ENCODE results near the gene DDC.
A peak's percentile ranks its signal among the peaks of the same experiment; 100 is the strongest.

The DDC gene

DNA sequence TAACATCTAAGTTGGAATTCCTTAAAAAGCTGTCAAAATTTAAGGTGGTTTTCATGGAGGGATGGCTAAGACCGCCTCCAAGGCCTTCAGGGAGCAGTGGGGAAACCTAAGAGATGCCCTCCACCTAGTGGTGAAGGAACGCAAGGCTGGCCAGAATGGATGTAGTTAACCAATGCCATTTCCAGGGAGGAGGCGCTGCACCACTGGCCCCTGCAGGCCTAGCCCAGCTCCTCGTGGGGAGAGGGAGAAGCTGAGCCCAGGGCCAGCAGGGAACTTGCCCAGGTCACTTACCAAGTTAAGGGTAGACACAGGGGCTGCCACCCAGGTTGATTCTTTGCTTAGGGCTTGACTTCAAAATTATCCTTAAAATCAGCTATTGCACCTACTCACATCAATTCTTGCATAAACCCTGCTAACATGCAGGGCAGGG is 147.1 kb downstream of the DDC start:
- peak; percentile 89 for TF ChIP-seq RAD21 (IDR thresholded peaks at IDR 0.05; ENCODE audit: low read depth)
- TF ChIP-seq, protein P1, sequence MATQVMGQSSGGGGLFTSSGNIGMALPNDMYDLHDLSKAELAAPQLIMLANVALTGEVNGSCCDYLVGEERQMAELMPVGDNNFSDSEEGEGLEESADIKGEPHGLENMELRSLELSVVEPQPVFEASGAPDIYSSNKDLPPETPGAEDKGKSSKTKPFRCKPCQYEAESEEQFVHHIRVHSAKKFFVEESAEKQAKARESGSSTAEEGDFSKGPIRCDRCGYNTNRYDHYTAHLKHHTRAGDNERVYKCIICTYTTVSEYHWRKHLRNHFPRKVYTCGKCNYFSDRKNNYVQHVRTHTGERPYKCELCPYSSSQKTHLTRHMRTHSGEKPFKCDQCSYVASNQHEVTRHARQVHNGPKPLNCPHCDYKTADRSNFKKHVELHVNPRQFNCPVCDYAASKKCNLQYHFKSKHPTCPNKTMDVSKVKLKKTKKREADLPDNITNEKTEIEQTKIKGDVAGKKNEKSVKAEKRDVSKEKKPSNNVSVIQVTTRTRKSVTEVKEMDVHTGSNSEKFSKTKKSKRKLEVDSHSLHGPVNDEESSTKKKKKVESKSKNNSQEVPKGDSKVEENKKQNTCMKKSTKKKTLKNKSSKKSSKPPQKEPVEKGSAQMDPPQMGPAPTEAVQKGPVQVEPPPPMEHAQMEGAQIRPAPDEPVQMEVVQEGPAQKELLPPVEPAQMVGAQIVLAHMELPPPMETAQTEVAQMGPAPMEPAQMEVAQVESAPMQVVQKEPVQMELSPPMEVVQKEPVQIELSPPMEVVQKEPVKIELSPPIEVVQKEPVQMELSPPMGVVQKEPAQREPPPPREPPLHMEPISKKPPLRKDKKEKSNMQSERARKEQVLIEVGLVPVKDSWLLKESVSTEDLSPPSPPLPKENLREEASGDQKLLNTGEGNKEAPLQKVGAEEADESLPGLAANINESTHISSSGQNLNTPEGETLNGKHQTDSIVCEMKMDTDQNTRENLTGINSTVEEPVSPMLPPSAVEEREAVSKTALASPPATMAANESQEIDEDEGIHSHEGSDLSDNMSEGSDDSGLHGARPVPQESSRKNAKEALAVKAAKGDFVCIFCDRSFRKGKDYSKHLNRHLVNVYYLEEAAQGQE (IDR thresholded peaks at IDR 0.05; ENCODE audit: low read depth): no peak

DNA sequence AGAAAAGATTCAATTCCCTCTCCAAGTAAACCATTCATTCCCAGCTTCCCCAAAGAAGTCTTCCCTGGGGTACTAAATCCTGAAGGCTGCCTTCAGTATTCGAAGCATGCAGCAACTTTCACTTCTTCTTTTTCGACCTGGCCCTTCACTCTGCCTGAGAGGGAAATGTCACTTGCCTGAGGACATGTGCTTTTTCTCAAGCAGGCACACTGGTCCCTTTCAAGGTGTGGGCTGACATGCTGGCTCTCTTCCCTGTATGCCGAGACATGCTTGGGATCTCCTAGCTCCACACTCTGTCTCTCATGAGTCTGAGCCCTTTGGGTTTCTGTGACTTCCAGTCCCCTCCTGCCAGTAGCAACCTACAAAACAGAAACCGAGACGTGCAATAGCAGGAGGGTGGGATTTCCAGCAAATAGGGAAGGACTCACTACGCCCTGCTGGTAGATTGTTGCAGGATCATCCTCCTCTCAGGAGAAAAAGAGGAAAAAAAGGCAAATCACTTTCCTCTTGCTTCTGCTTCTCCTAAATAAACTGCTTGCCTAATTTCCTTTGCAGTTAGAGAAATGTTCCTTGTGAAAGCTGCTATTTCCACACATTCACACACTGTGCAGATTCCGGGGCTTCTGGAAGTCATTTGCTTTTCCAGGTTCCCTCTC is 148.6 kb downstream of the DDC start:
- TF ChIP-seq ZBTB7A (IDR thresholded peaks at IDR 0.05; ENCODE audit: low read depth) (no peak), EP300 (IDR thresholded peaks at IDR 0.05; ENCODE audit: borderline replicate concordance) (no peak), RAD21 (IDR thresholded peaks at IDR 0.05; ENCODE audit: low read depth) (no peak), NFIC (IDR thresholded peaks at IDR 0.05) (no peak), TEAD4 (IDR thresholded peaks at IDR 0.05) (no peak), YY1 (IDR thresholded peaks at IDR 0.05; ENCODE audit: low read depth) (no peak), CREB1 (IDR thresholded peaks at IDR 0.05; ENCODE audit: low read depth) (no peak), TAF1 (IDR thresholded peaks at IDR 0.05; ENCODE audit: low read depth) (no peak), FOXM1 (IDR thresholded peaks at IDR 0.05; ENCODE audit: borderline replicate concordance, low read depth) (no peak), TCF12 (IDR thresholded peaks at IDR 0.05; ENCODE audit: low read depth) (no peak), EGR1 (IDR thresholded peaks at IDR 0.05) (no peak), CEBPB (IDR thresholded peaks at IDR 0.05) (no peak)
- TF ChIP-seq, protein P2, sequence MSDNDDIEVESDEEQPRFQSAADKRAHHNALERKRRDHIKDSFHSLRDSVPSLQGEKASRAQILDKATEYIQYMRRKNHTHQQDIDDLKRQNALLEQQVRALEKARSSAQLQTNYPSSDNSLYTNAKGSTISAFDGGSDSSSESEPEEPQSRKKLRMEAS (IDR thresholded peaks at IDR 0.05): no peak
- TF ChIP-seq, protein P1 (IDR thresholded peaks at IDR 0.05; ENCODE audit: low read depth): no peak
- TF ChIP-seq, protein P3, sequence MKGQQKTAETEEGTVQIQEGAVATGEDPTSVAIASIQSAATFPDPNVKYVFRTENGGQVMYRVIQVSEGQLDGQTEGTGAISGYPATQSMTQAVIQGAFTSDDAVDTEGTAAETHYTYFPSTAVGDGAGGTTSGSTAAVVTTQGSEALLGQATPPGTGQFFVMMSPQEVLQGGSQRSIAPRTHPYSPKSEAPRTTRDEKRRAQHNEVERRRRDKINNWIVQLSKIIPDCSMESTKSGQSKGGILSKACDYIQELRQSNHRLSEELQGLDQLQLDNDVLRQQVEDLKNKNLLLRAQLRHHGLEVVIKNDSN (IDR thresholded peaks at IDR 0.05): no peak

DNA sequence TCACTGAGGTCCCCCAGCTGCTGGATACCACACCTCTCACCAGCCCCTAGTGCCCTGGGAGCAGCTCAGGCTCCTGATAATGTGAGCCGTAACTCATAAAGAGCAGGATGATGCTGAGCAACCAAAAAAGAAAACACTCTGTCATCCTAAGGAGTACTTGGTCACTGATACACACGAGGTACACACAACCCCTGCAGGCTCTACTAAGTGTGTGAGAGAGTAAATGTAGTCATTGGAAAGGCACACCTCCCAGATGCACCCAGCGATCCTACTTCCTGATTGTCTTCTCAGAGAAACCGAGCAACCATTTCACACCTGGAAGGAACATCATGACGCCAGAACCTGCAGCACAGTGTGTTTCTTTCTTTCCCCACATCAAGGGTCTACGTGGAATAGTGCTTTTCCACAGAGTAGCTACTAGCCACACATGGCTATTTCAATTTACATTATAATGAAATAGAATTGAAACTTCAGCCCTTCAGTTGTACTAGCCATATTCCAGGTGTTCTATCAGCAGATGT is 149.3 kb downstream of the DDC start:
- TF ChIP-seq NFIC (IDR thresholded peaks at IDR 0.05): no peak
- no peak for TF ChIP-seq TEAD4 (IDR thresholded peaks at IDR 0.05)
- TF ChIP-seq, protein P1 (IDR thresholded peaks at IDR 0.05; ENCODE audit: low read depth): no peak

DNA sequence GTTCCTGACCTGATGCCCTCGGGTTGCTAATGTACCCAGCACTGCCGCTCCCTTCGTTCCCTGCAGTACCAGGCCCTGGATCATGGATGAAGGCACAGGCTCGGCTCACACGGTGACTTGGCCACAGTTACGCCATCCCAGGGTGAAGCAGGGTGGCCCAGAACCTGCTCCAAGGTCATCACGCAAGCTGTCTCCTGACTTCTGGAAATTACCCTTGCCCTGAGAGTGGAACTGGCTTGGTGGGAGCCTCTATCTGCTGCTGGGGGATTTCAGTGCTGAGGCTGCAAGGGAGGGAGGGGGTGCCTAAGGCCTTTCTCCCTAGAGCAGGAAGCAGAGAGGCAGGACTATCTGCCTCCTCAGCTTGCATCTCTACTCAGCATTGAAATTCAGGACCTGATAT is 151.6 kb downstream of the DDC start:
- TF ChIP-seq, protein P3 (IDR thresholded peaks at IDR 0.05): no peak
- TF ChIP-seq TEAD4 (IDR thresholded peaks at IDR 0.05) (no peak), CREB1 (IDR thresholded peaks at IDR 0.05; ENCODE audit: low read depth) (no peak), EGR1 (IDR thresholded peaks at IDR 0.05) (no peak), ZBTB7A (IDR thresholded peaks at IDR 0.05; ENCODE audit: low read depth) (no peak)

DNA sequence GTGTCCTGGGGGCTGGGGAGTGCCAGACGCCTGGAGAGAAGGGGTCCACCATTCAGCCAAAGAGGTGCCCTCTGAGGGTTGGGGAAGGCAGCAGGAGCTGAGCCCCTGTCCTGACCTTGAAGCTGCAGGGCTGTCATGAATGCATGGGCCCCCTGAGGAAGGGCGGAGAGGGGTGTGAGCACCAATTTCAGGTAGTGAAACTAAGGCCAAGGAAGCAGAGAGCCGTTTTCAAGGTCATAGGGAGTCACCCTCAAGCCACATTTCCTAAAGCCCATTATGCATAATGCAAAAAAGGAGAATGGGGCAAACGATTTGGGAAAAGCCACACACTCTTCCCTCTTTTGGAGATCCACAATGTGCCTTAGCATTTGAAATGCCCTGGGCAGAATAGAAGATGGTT is 152.2 kb downstream of the DDC start:
- TF ChIP-seq CEBPB (IDR thresholded peaks at IDR 0.05) (no peak), ZBTB7A (IDR thresholded peaks at IDR 0.05; ENCODE audit: low read depth) (no peak), FOXM1 (IDR thresholded peaks at IDR 0.05; ENCODE audit: borderline replicate concordance, low read depth) (no peak), CREB1 (IDR thresholded peaks at IDR 0.05; ENCODE audit: low read depth) (no peak), YY1 (IDR thresholded peaks at IDR 0.05; ENCODE audit: low read depth) (no peak), TAF1 (IDR thresholded peaks at IDR 0.05; ENCODE audit: low read depth) (no peak), EP300 (IDR thresholded peaks at IDR 0.05; ENCODE audit: borderline replicate concordance) (no peak), TEAD4 (IDR thresholded peaks at IDR 0.05) (no peak), TCF12 (IDR thresholded peaks at IDR 0.05; ENCODE audit: low read depth) (no peak), NFIC (IDR thresholded peaks at IDR 0.05) (no peak), RAD21 (IDR thresholded peaks at IDR 0.05; ENCODE audit: low read depth) (no peak), EGR1 (IDR thresholded peaks at IDR 0.05) (no peak)
- TF ChIP-seq, protein P3 (IDR thresholded peaks at IDR 0.05): no peak
- TF ChIP-seq, protein P2 (IDR thresholded peaks at IDR 0.05): no peak
